K562 (cell line): ENCODE results near the gene FAM149B1. TPM values are rescaled to one million over a fixed set of nuclear protein-coding genes. Genes with fewer than 3 reads are reported as not detected.

Experiments
- GTF2F1 ChIP-seq: IDR thresholded peaks from 2 replicates; pipeline ENCODE4 v1.6.1; 2011; ENCODE audit warnings: low read depth, low read length, improper control_type of control experiment
- MAFG ChIP-seq: fragments of 450-650 bp; conservative IDR thresholded peaks from 2 replicates; pipeline ENCODE4 v1.6.1; 2016; ENCODE audit warnings: missing genetic modification characterization, missing compliant biosample characterization
- MAX ChIP-seq: sonication (generic); formaldehyde crosslinking; IDR thresholded peaks from 2 replicates; pipeline ENCODE4 v1.9.0; 2022; ENCODE audit warnings: mild to moderate bottlenecking, missing genetic modification reagents
- RBM34 ChIP-seq: fragments of 200-400 bp; formaldehyde crosslinking; IDR thresholded peaks from 2 replicates; pipeline ENCODE4 v1.6.1; 2018; ENCODE audit warnings: low read length, borderline replicate concordance; ENCODE audit not compliant: insufficient read depth
- SFPQ ChIP-seq: fragments of 200-400 bp; formaldehyde crosslinking; IDR thresholded peaks from 2 replicates; pipeline ENCODE4 v1.6.1; 2017; ENCODE audit warnings: mild to moderate bottlenecking, low read depth, low read length, moderate library complexity
- SPI1 ChIP-seq: IDR thresholded peaks from 2 replicates; pipeline ENCODE4 v1.6.1; 2011; ENCODE audit warnings: low read depth, low read length, control low read depth, borderline replicate concordance
- polyA plus RNA-seq, 8 experiments: library from polyadenylated mRNA; depleted of rRNA in 4 of 8; stranded (reverse) in 5 of 8; unstranded in 3 of 8; fragments of >200 nt; fragmentation: Nextera tagmentation in 2 of 8; fragmentation: Illumina TruSeq in 1 of 8; extraction: Ambion mirVana in 2 of 8; extraction: Trizol in 1 of 8; gene quantifications; 2 replicates each; pipeline versions ENCODE4 v1.2.1 to v1.2.3, GENCODE V29; 2011 to 2014; ENCODE audit warnings: inconsistent platforms in 1 of 8, missing spikeins in 1 of 8
- total RNA-seq, 7 experiments: library from RNA; depleted of rRNA in 6 of 7; stranded (reverse); fragments of >200 nt in 6 of 7; fragmentation: Illumina TruSeq in 2 of 7; extraction: Trizol in 2 of 7; gene quantifications; 2 replicates each; pipeline versions ENCODE4 v1.2.1 to v1.2.3, GENCODE V29; 2011 to 2021; ENCODE audit warnings: low replicate concordance in 1 of 7
- TF ChIP-seq, protein P1 (sequence below), 2 experiments: fragments of 450-650 bp in 1 of 2; IDR thresholded peaks; 2 replicates each; pipeline ENCODE4 v1.6.1; 2011 to 2017; ENCODE audit warnings: low read depth in 2 of 2, antibody characterized with exemption in 1 of 2, borderline replicate concordance in 1 of 2, low read length in 1 of 2, mild to moderate bottlenecking in 1 of 2, mixed read lengths in 1 of 2; ENCODE audit not compliant: control insufficient read depth in 1 of 2

Gene FAM149B1
- total and polyA plus RNA-seq, 9 of the 15 experiments (the other 6 are each of a cell fraction or from before 2014, with no cell fraction given): 4.2 to 18.5 (median 9.3) TPM

- TF ChIP-seq, protein P1, sequence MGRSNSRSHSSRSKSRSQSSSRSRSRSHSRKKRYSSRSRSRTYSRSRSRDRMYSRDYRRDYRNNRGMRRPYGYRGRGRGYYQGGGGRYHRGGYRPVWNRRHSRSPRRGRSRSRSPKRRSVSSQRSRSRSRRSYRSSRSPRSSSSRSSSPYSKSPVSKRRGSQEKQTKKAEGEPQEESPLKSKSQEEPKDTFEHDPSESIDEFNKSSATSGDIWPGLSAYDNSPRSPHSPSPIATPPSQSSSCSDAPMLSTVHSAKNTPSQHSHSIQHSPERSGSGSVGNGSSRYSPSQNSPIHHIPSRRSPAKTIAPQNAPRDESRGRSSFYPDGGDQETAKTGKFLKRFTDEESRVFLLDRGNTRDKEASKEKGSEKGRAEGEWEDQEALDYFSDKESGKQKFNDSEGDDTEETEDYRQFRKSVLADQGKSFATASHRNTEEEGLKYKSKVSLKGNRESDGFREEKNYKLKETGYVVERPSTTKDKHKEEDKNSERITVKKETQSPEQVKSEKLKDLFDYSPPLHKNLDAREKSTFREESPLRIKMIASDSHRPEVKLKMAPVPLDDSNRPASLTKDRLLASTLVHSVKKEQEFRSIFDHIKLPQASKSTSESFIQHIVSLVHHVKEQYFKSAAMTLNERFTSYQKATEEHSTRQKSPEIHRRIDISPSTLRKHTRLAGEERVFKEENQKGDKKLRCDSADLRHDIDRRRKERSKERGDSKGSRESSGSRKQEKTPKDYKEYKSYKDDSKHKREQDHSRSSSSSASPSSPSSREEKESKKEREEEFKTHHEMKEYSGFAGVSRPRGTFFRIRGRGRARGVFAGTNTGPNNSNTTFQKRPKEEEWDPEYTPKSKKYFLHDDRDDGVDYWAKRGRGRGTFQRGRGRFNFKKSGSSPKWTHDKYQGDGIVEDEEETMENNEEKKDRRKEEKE (IDR thresholded peaks at IDR 0.05; ENCODE audit: borderline replicate concordance in 1 of 2, control insufficient read depth in 1 of 2, low read depth in 2 of 2, low read length in 1 of 2): no peak
- TF ChIP-seq GTF2F1: no peak
- TF ChIP-seq SFPQ: no peak
- TF ChIP-seq MAX (CRISPR knock-in tag): no peak
- no peak for TF ChIP-seq SPI1
- TF ChIP-seq RBM34: no peak
- TF ChIP-seq MAFG: peak; percentile 49; the same call in 1 of the 2 replicates
- TF ChIP-seq, all 486 proteins: peak for 9
Measured at GRCh38 chr10:73183667-73184281, 15.9 kb downstream of the FAM149B1 start (continued).
